ENCODE measurements around the gene ABCC6.
"Not testable (repeated sequence)": the region's sequence is repeated elsewhere in the genome, so short reads cannot be mapped to it uniquely, and the experiment has no call there.

DNA sequence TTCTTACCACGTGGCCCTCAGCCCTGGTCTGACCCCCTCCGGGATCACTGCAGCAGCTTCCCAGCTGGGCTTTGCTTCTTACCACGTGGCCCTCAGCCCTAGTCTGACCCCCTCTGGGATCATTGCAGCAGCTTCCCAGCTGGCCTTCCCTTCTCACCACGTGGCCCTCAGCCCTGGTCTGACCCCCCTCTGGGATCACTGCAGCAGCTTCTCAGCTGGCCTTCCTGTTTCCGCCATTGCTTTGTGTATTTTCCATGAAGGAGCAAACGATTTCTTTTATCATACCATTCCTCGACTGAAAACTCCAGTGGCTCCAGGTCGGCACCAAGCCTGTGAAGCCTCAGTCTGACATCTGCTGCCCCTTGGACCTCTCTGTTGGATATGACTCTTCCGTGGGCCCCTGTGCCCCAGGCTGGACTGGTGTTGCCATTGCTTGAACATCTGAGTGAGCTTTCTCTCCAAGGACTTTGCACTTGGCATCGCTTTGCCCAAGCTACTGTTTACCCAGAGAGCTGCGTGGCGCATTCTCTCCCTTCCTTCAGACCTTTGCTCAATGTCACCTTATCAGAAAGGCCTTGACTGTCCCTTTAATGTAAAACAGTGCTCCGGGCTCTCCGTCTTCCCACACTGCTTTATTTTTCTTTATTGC lies 49.4 kb upstream of the ABCC6 start:
- TF ChIP-seq, protein P1, sequence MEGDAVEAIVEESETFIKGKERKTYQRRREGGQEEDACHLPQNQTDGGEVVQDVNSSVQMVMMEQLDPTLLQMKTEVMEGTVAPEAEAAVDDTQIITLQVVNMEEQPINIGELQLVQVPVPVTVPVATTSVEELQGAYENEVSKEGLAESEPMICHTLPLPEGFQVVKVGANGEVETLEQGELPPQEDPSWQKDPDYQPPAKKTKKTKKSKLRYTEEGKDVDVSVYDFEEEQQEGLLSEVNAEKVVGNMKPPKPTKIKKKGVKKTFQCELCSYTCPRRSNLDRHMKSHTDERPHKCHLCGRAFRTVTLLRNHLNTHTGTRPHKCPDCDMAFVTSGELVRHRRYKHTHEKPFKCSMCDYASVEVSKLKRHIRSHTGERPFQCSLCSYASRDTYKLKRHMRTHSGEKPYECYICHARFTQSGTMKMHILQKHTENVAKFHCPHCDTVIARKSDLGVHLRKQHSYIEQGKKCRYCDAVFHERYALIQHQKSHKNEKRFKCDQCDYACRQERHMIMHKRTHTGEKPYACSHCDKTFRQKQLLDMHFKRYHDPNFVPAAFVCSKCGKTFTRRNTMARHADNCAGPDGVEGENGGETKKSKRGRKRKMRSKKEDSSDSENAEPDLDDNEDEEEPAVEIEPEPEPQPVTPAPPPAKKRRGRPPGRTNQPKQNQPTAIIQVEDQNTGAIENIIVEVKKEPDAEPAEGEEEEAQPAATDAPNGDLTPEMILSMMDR (IDR thresholded peaks at IDR 0.05): not testable (repeated sequence)
- TF ChIP-seq, protein P2, sequence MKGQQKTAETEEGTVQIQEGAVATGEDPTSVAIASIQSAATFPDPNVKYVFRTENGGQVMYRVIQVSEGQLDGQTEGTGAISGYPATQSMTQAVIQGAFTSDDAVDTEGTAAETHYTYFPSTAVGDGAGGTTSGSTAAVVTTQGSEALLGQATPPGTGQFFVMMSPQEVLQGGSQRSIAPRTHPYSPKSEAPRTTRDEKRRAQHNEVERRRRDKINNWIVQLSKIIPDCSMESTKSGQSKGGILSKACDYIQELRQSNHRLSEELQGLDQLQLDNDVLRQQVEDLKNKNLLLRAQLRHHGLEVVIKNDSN (IDR thresholded peaks at IDR 0.05; ENCODE audit: borderline replicate concordance, low read depth): not testable (repeated sequence)
- TF ChIP-seq EP300 (IDR thresholded peaks at IDR 0.05; ENCODE audit: borderline replicate concordance in 1 of 2, low read depth in 1 of 2, low read length in 1 of 2); RXRA (IDR thresholded peaks at IDR 0.05; ENCODE audit: borderline replicate concordance, low read depth); MXI1 (IDR thresholded peaks at IDR 0.05; ENCODE audit: low read depth, low read length); FOXJ3 (CRISPR knock-in tag; IDR thresholded peaks at IDR 0.05); GATA2 (CRISPR knock-in tag; IDR thresholded peaks at IDR 0.05): not testable (repeated sequence)

Data from SK-N-SH (cell line).